ENCODE results near the gene ETV1. TPM values are rescaled to one million over a fixed set of nuclear protein-coding genes. Genes with fewer than 3 reads are reported as not detected.

ETV1 gene
- total and polyA plus RNA-seq, 9 donors: 0.60 to 6.3 (median 2.3) TPM

DNA sequence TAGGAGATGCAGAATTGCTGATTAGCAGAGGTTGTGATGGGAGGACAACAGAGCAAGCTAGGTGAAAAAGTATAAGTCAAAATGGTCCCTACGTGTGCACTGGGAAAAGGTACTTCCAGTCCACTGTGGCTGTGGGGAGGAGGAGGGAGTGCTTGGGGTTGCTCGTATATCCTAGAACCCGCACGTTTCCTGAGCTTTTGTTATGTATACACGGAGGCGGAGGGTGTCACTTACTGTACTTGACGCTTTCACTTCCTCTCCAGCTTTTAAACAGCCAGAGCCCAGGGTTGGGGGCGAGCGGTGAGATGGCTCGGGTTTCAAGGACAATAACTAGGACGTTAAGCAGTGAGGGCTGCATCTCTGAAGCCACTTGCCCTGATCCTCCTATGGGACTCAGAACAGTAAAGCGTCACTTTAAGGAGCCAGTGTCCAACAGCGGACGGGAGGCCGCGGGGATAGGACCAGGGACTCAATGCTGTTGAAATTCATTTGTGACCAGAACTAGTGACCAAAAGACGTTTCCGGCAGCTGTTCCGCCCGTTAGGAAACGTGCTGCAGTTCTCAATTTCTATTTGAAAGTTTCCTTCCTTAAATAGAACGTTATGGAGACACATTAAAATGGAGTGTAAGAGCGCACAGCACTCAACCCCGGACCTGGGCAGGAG lies 985 bp upstream of the ETV1 start:
- Histone ChIP-seq H3K4me1 (ENCODE audit: insufficient read depth) (no peaks in the 10 kb centered on the region), H3K9me3 (no peaks in the 10 kb centered on the region), H3K27me3 (no peaks in the 10 kb centered on the region), H3K27ac (peak overlapping the region in 1 of 2 donors; percentile 49), H3K36me3 (no peaks in the 10 kb centered on the region), H3K4me3 (peak overlapping the region; percentile 67)
- 0% methylated on average over 24 of the region's 24 CpGs for WGBS, 3 donors
- TF ChIP-seq EP300 (IDR thresholded peaks at IDR 0.05) (no peak), POLR2A (IDR thresholded peaks at IDR 0.05) (no peak)
- TF ChIP-seq, protein P1, sequence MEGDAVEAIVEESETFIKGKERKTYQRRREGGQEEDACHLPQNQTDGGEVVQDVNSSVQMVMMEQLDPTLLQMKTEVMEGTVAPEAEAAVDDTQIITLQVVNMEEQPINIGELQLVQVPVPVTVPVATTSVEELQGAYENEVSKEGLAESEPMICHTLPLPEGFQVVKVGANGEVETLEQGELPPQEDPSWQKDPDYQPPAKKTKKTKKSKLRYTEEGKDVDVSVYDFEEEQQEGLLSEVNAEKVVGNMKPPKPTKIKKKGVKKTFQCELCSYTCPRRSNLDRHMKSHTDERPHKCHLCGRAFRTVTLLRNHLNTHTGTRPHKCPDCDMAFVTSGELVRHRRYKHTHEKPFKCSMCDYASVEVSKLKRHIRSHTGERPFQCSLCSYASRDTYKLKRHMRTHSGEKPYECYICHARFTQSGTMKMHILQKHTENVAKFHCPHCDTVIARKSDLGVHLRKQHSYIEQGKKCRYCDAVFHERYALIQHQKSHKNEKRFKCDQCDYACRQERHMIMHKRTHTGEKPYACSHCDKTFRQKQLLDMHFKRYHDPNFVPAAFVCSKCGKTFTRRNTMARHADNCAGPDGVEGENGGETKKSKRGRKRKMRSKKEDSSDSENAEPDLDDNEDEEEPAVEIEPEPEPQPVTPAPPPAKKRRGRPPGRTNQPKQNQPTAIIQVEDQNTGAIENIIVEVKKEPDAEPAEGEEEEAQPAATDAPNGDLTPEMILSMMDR (IDR thresholded peaks at IDR 0.05): no peak
- intact Hi-C loops (cut with DNase I): no loop called here
- peak in 1 of 5 donors; percentile 36 for DNase-seq

- Histone ChIP-seq H3K9me3 (no peaks in the 10 kb centered on the region), H3K27ac (peak overlapping the region; percentile 4 to 49), H3K4me1 (ENCODE audit: insufficient read depth) (no peaks in the 10 kb centered on the region), H3K4me3 (peak overlapping the region; percentile 67), H3K36me3 (no peaks in the 10 kb centered on the region), H3K27me3 (no peaks in the 10 kb centered on the region)
- DNase-seq: no peak
- TF ChIP-seq, protein P1 (IDR thresholded peaks at IDR 0.05): no peak
- TF ChIP-seq POLR2A (IDR thresholded peaks at IDR 0.05) (no peak), EP300 (IDR thresholded peaks at IDR 0.05) (no peak)
- intact Hi-C loops (cut with DNase I): no loop called here
- 0 to 2% (median 1%) methylated on average over 13 of the region's 13 CpGs for WGBS, 3 donors
Measured at GRCh38 chr7:13989949-13990305, 461 bp upstream of the ETV1 start.

GRCh38 chr7:13988731-13989125 lies 738 bp downstream of the ETV1 start:
- no peaks in the 10 kb centered on the region for H3K4me1 ChIP-seq (ENCODE audit: insufficient read depth)
- no peak for DNase-seq
- H3K27me3 ChIP-seq: no peaks in the 10 kb centered on the region
- intact Hi-C loops (cut with DNase I): no loop called here
- peak overlapping the region; percentile 67 for H3K4me3 ChIP-seq
- no peak overlapping the region for H3K27ac ChIP-seq
- H3K9me3 ChIP-seq: no peaks in the 10 kb centered on the region
- WGBS, 3 donors: 2 to 5% (median 2%) methylated on average over 5 of the region's 5 CpGs
- TF ChIP-seq, protein P1 (IDR thresholded peaks at IDR 0.05): no peak
- TF ChIP-seq POLR2A (IDR thresholded peaks at IDR 0.05): no peak
- no peak for TF ChIP-seq EP300 (IDR thresholded peaks at IDR 0.05)
- H3K36me3 ChIP-seq: no peaks in the 10 kb centered on the region

DNA sequence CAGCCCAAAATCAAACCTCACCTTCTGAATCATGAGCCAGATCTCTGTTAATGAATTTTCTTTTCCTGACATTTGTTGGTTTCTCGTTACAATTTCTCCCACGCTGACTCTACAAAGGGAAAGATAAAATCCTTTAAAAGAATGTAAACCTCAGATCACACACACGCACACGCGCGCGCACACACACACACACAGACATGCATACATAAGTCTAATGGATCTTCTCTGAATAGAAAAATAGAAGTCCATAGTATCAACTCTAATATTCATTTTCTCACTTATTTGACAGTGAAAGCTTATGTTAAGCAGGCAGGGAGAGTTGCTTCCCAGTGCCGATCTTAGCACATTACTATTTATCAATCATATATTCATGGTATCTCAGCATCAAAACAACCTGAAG lies 1.4 kb downstream of the ETV1 start:
- Histone ChIP-seq H3K27ac (no peak overlapping the region), H3K36me3 (no peaks in the 10 kb centered on the region), H3K4me1 (ENCODE audit: insufficient read depth) (no peaks in the 10 kb centered on the region), H3K27me3 (no peaks in the 10 kb centered on the region), H3K4me3 (no peak overlapping the region), H3K9me3 (no peaks in the 10 kb centered on the region)
- TF ChIP-seq, protein P1 (IDR thresholded peaks at IDR 0.05): no peak
- no peak for TF ChIP-seq EP300 (IDR thresholded peaks at IDR 0.05)
- no peak for TF ChIP-seq POLR2A (IDR thresholded peaks at IDR 0.05)
- 4 to 19% (median 4%) methylated on average over 8 of the region's 8 CpGs for WGBS, 3 donors
- intact Hi-C loops (cut with DNase I): no loop called here
- no peak for DNase-seq
